Ovary (tissue), 9 donors: Measurements from ENCODE around the gene MORN5. TPM values are rescaled to one million over a fixed set of nuclear protein-coding genes. Genes with fewer than 3 reads are reported as not detected.

Experiments
- DNase-seq, 5 donors: peaks; one replicate each; pipeline ENCODE4 v3.0.0-alpha.2; 2019 to 2020
- H3K27ac ChIP-seq, 2 donors: fragments of 200-600 bp; one replicate each; pipeline versions ENCODE4 v1.5.1 to v1.8.0; 2019 to 2022
- H3K27me3 ChIP-seq: fragments of 200-600 bp; one replicate; pipeline ENCODE4 v1.8.0; 2022
- H3K36me3 ChIP-seq: fragments of 200-600 bp; sonication (generic); one replicate; pipeline ENCODE4 v1.5.1; 2019
- H3K4me1 ChIP-seq: one replicate; pipeline ENCODE4 v1.8.1; 2013; ENCODE audit warnings: mild to moderate bottlenecking, moderate library complexity; ENCODE audit not compliant: insufficient read depth
- H3K4me3 ChIP-seq: fragments of 200-600 bp; sonication (generic); one replicate; pipeline ENCODE4 v1.5.1; 2017
- H3K9me3 ChIP-seq, 2 donors: fragments of 200-600 bp in 1 of 2; sonication (generic) in 1 of 2; one replicate each; pipeline versions ENCODE4 v1.5.1 to v1.8.1; 2013 to 2019; ENCODE audit warnings: mild to moderate bottlenecking in 1 of 2, moderate library complexity in 1 of 2
- CTCF ChIP-seq, 3 donors: fragments of 450-650 bp in 2 of 3; fragments of 200-600 bp in 1 of 3; IDR thresholded peaks; one replicate each; pipeline versions ENCODE4 v1.5.1 to v1.8.0; 2016 to 2022; ENCODE audit warnings: antibody characterized with exemption in 3 of 3, mild to moderate bottlenecking in 1 of 3
- EP300 ChIP-seq: sonication (generic); formaldehyde crosslinking; IDR thresholded peaks from one replicate; pipeline ENCODE4 v1.6.1; 2017; ENCODE audit warnings: antibody characterized with exemption
- POLR2A ChIP-seq: fragments of 450-650 bp; IDR thresholded peaks from one replicate; pipeline ENCODE4 v1.6.1; 2017; ENCODE audit warnings: antibody characterized with exemption, mild to moderate bottlenecking, moderate library complexity
- WGBS, 3 donors: extraction: QIAGEN DNeasy Blood & Tissue Kit in 1 of 3; methylation state at CpG; one replicate each; pipeline versions ENCODE4 v1.1.5 to v1.1.7; 2013 to 2017; 5-methylcytosine and 5-hydroxymethylcytosine counted together
- intact Hi-C, 4 donors: fragments of 100-400 bp; cut with DNase I; formaldehyde crosslinking; loops; one replicate each; pipeline versions ENCODE4 v1.11.0 to v1.15.1; 2022 to 2023
- polyA plus RNA-seq, 2 donors: library from polyadenylated mRNA; stranded (reverse); fragments of 200-250 nt in 1 of 2; fragments of 350-450 nt in 1 of 2; fragmentation: Illumina TruSeq in 1 of 2; extraction: RNeasy Lipid Tissue Mini Kit (QIAGEN cat#74804) in 1 of 2; gene quantifications; one replicate each; pipeline ENCODE4 v1.2.3, GENCODE V29; 2013 to 2014
- total RNA-seq, 7 donors: library from RNA; depleted of rRNA in 2 of 7; stranded (reverse); fragments of >200 nt in 2 of 7; fragmentation: NEBNext Ultra II Directional in 3 of 7; extraction: Animal tissue kit (Norgen Biotek cat#: 25700) in 3 of 7; gene quantifications; one replicate each; pipeline versions ENCODE4 v1.1.0 to v1.2.4, GENCODE V29; 2016 to 2023
- donor health status: DM: no; HTN: no; CAD: no; lungs with moderate emphysema.
- donor health status: DM: no; HTN: no; CAD: no.
- donor health status: Bipolar disorder and iron deficiency.
- donor health status: DM: yes; HTN: yes; CAD: no.
- donor health status: DM: no; HTN: no; CAD: no.
- donor health status: DM: yes; HTN: yes; CAD: no.

Gene MORN5
- total and polyA plus RNA-seq, 9 donors: 0.63 to 25.4 (median 1.6) TPM; not detected in 2

- DNase-seq: no peak
- Histone ChIP-seq H3K4me3 (no peak overlapping the region), H3K36me3 (no peaks in the 10 kb centered on the region), H3K9me3 (peaks cover 0 to 3% of the 10 kb centered on the region in 2 donors), H3K4me1 (peaks cover 6% of the 10 kb centered on the region), H3K27me3 (no peaks in the 10 kb centered on the region), H3K27ac (no peak overlapping the region)
- intact Hi-C loops: loop anchor here in 1 of 4 donors (10.0 kb wide), 1 partner anchor 125 kb away; no protein-coding TSS in a partner anchor
- WGBS, 3 donors: 5 to 9% (median 8%) methylated on average over 48 to 57 of the region's 57 CpGs
- TF ChIP-seq CTCF (IDR thresholded peaks at IDR 0.05) (no peak), POLR2A (no peak), EP300 (no peak)
Observed at GRCh38 chr9:122219856-122220672, 60.4 kb downstream of the MORN5 start.

GRCh38 chr9:122220673-122221182 lies 61.0 kb downstream of the MORN5 start:
- Histone ChIP-seq H3K36me3 (no peaks in the 10 kb centered on the region), H3K27ac (no peak overlapping the region), H3K9me3 (peaks cover 0 to 3% of the 10 kb centered on the region in 2 donors), H3K27me3 (no peaks in the 10 kb centered on the region), H3K4me1 (peaks cover 6% of the 10 kb centered on the region), H3K4me3 (no peak overlapping the region)
- intact Hi-C loops: no loop called here
- TF ChIP-seq POLR2A (no peak), CTCF (IDR thresholded peaks at IDR 0.05) (no peak), EP300 (no peak)
- no peak for DNase-seq
- 16 to 19% (median 19%) methylated on average over 18 of the region's 18 CpGs for WGBS, 3 donors

GRCh38 chr9:122221183-122221811 lies 61.6 kb downstream of the MORN5 start:
- no peaks in the 10 kb centered on the region for H3K27me3 ChIP-seq
- H3K4me3 ChIP-seq: no peak overlapping the region
- intact Hi-C loops: no loop called here

GRCh38 chr9:122222791-122223190 lies 63.1 kb downstream of the MORN5 start:
- intact Hi-C loops: no loop called here
- 39 to 50% (median 45%) methylated on average over 5 of the region's 5 CpGs for WGBS, 3 donors
- Histone ChIP-seq H3K4me1 (peaks cover 6% of the 10 kb centered on the region), H3K36me3 (no peaks in the 10 kb centered on the region), H3K27ac (no peak overlapping the region), H3K9me3 (no peaks in the 10 kb centered on the region), H3K27me3 (no peaks in the 10 kb centered on the region), H3K4me3 (no peak overlapping the region)
- DNase-seq: no peak
- no peak for TF ChIP-seq POLR2A
- TF ChIP-seq EP300: no peak
- TF ChIP-seq CTCF (IDR thresholded peaks at IDR 0.05): no peak

More at GRCh38 chr9:122221183-122221811, 61.6 kb downstream of the MORN5 start:
- peaks cover 6% of the 10 kb centered on the region for H3K4me1 ChIP-seq
- DNase-seq: no peak
- H3K9me3 ChIP-seq: no peaks in the 10 kb centered on the region
- no peaks in the 10 kb centered on the region for H3K36me3 ChIP-seq
- no peak for TF ChIP-seq EP300
- no peak for TF ChIP-seq POLR2A
- 9 to 15% (median 11%) methylated on average over 27 of the region's 27 CpGs for WGBS, 3 donors
- H3K27ac ChIP-seq: no peak overlapping the region
